Endodermal cell (in vitro differentiated cells): Measurements from ENCODE around the gene WWC2. TPM values are rescaled to one million over a fixed set of nuclear protein-coding genes. Genes with fewer than 3 reads are reported as not detected.

Experiments used
- DNase-seq: peaks from one replicate; pipeline ENCODE4 v3.0.0-alpha.2; 2017
- H3K27ac ChIP-seq: 2 replicates; pipeline ENCODE4 v1.5.1; 2013; ENCODE audit warnings: mild to moderate bottlenecking, low read depth, low read length, moderate library complexity
- H3K27me3 ChIP-seq: 2 replicates; pipeline ENCODE4 v1.6.1; 2013; ENCODE audit warnings: mild to moderate bottlenecking, low read length, moderate library complexity; ENCODE audit not compliant: insufficient read depth, control insufficient read depth, poor library complexity, severe bottlenecking
- H3K36me3 ChIP-seq: 2 replicates; pipeline ENCODE4 v1.7.0; 2013; ENCODE audit warnings: mild to moderate bottlenecking, low read length, moderate library complexity; ENCODE audit not compliant: control insufficient read depth, insufficient read depth
- H3K4me1 ChIP-seq: one replicate; pipeline ENCODE4 v1.7.0; 2013; ENCODE audit warnings: low read length; ENCODE audit not compliant: control insufficient read depth, insufficient read depth
- H3K4me3 ChIP-seq: 2 replicates; pipeline ENCODE4 v1.5.1; 2013; ENCODE audit warnings: mild to moderate bottlenecking, low read length, moderate library complexity
- H3K9ac ChIP-seq: 2 replicates; pipeline ENCODE4 v1.6.1; 2013; ENCODE audit warnings: mild to moderate bottlenecking, low read length, moderate library complexity; ENCODE audit not compliant: poor library complexity, severe bottlenecking; ENCODE audit errors: extremely low read depth
- H3K9me3 ChIP-seq: 2 replicates; pipeline ENCODE4 v1.6.1; 2013; ENCODE audit warnings: mild to moderate bottlenecking, low read length, moderate library complexity; ENCODE audit not compliant: control insufficient read depth
- H3K27ac Mint-ChIP-seq: 2 replicates; pipeline ENCODE4 v1.8.0; 2020; ENCODE audit warnings: mixed read lengths
- H3K27me3 Mint-ChIP-seq: 2 replicates; pipeline ENCODE4 v1.8.0; 2021; ENCODE audit warnings: mild to moderate bottlenecking, mixed read lengths; ENCODE audit not compliant: insufficient read depth
- H3K36me3 Mint-ChIP-seq: 2 replicates; pipeline ENCODE4 v1.8.0; 2020; ENCODE audit warnings: low read depth, mixed read lengths
- H3K4me1 Mint-ChIP-seq: 2 replicates; pipeline ENCODE4 v1.8.0; 2020; ENCODE audit warnings: mixed read lengths
- H3K4me3 Mint-ChIP-seq: 2 replicates; pipeline ENCODE4 v1.8.0; 2020; ENCODE audit warnings: mild to moderate bottlenecking, moderate library complexity, mixed read lengths
- H3K9me3 Mint-ChIP-seq: 2 replicates; pipeline ENCODE4 v1.8.0; 2020; ENCODE audit warnings: mild to moderate bottlenecking, mixed read lengths
- CTCF ChIP-seq: fragments of 200-600 bp; sonication (generic); conservative IDR thresholded peaks from 2 replicates; pipeline ENCODE4 v1.5.0; 2021; ENCODE audit warnings: antibody characterized with exemption, mild to moderate bottlenecking
- WGBS, 2 experiments: methylation state at CpG; one replicate each; pipeline versions ENCODE4 v1.1.5 to v1.1.7; 2013; ENCODE audit warnings: missing lambda C conversion rate in 2 of 2, mixed read lengths in 1 of 2; ENCODE audit not compliant: insufficient coverage in 1 of 2, insufficient read length in 1 of 2; 5-methylcytosine and 5-hydroxymethylcytosine counted together
- total RNA-seq, 2 donors: library from RNA; stranded (reverse); fragmentation: NEBNext Ultra II Directional in 1 of 2; extraction: Animal tissue kit (Norgen Biotek cat#: 25700) in 1 of 2; gene quantifications; 2 replicates in 1 of 2; 3 replicates in 1 of 2; pipeline ENCODE4 v1.2.1, GENCODE V29; 2021

WWC2 gene
- total RNA-seq, 2 donors from 2014 or later: 98.2 to 108 TPM

GRCh38 chr4:183197140-183197539, 98.1 kb downstream of the WWC2 start:
- H3K9ac ChIP-seq: no peak overlapping the region
- 79% methylated on average over 3 of the region's 3 CpGs; no CpG with 5 or more reads in 1 of the 2 experiments for WGBS, 2 experiments
- no peaks in the 10 kb centered on the region for H3K9me3 Mint-ChIP-seq
- no peaks in the 10 kb centered on the region for H3K27me3 ChIP-seq
- H3K4me3 ChIP-seq: no peak overlapping the region
- DNase-seq: no peak
- H3K27ac ChIP-seq: no peak overlapping the region
- H3K36me3 ChIP-seq: peaks cover 53% of the 10 kb centered on the region
- TF ChIP-seq CTCF: no peak
- peaks cover 14% of the 10 kb centered on the region for H3K36me3 Mint-ChIP-seq
- H3K27ac Mint-ChIP-seq: no peak overlapping the region
- H3K4me3 Mint-ChIP-seq: no peak overlapping the region
- no peaks in the 10 kb centered on the region for H3K9me3 ChIP-seq
- H3K4me1 ChIP-seq: peaks cover 15% of the 10 kb centered on the region
- H3K4me1 Mint-ChIP-seq: peaks cover 39% of the 10 kb centered on the region
- H3K27me3 Mint-ChIP-seq: no peaks in the 10 kb centered on the region

- no peaks in the 10 kb centered on the region for H3K9me3 Mint-ChIP-seq
Observed at GRCh38 chr4:183200453-183200852, 101.4 kb downstream of the WWC2 start.

GRCh38 chr4:183201331-183201730, 102.3 kb downstream of the WWC2 start:
- Histone ChIP-seq H3K4me1 (peaks cover 7% of the 10 kb centered on the region), H3K9me3 (no peaks in the 10 kb centered on the region), H3K27ac (no peak overlapping the region), H3K36me3 (peaks cover 69% of the 10 kb centered on the region), H3K4me3 (no peak overlapping the region), H3K27me3 (no peaks in the 10 kb centered on the region), H3K9ac (no peak overlapping the region)
- Mint-ChIP-seq H3K9me3 (no peaks in the 10 kb centered on the region), H3K27ac (no peak overlapping the region), H3K4me1 (peaks cover 12% of the 10 kb centered on the region), H3K4me3 (no peak overlapping the region), H3K27me3 (no peaks in the 10 kb centered on the region), H3K36me3 (peaks cover 18% of the 10 kb centered on the region)
- no peak for DNase-seq
- 95 to 100% methylated on average over 4 of the region's 4 CpGs for WGBS, 2 experiments
- no peak for TF ChIP-seq CTCF

More at GRCh38 chr4:183200453-183200852, 101.4 kb downstream of the WWC2 start:
- peaks cover 14% of the 10 kb centered on the region for H3K4me1 ChIP-seq
- H3K27me3 Mint-ChIP-seq: no peaks in the 10 kb centered on the region
- H3K4me1 Mint-ChIP-seq: peaks cover 21% of the 10 kb centered on the region
- H3K9me3 ChIP-seq: no peaks in the 10 kb centered on the region
- H3K36me3 Mint-ChIP-seq: peaks cover 24% of the 10 kb centered on the region
- H3K4me3 Mint-ChIP-seq: no peak overlapping the region
- no peaks in the 10 kb centered on the region for H3K27me3 ChIP-seq
- H3K9ac ChIP-seq: no peak overlapping the region
- no peak for DNase-seq
- no peak overlapping the region for H3K27ac ChIP-seq
- H3K27ac Mint-ChIP-seq: no peak overlapping the region
- TF ChIP-seq CTCF: no peak
- 75 to 88% methylated on average over 2 to 4 of the region's 4 CpGs for WGBS, 2 experiments
- H3K4me3 ChIP-seq: no peak overlapping the region
- peaks cover 67% of the 10 kb centered on the region for H3K36me3 ChIP-seq
